Right cardiac atrium (tissue), 5 donors: ENCODE measurements around the gene B4GALNT1. TPM values are rescaled to one million over a fixed set of nuclear protein-coding genes. Genes with fewer than 3 reads are reported as not detected.
"Not testable (repeated sequence)": the region's sequence is repeated elsewhere in the genome, so short reads cannot be mapped to it uniquely, and the experiment has no call there.

Source experiments
- ATAC-seq, 2 donors: fragments of 200-7000 bp; cut with Tn5 transposase; one replicate each; pipeline versions ENCODE4 v1.8.0 to v1.9.1; 2020; ENCODE audit warnings: moderate library complexity in 2 of 2, mild to moderate bottlenecking in 1 of 2
- DNase-seq, 3 donors: peaks; one replicate each; pipeline ENCODE4 v3.0.0-alpha.2; 2020
- H3K27ac ChIP-seq: one replicate; pipeline ENCODE4 v1.5.1; 2013; ENCODE audit warnings: mild to moderate bottlenecking, low read length, control low read depth, moderate library complexity
- H3K27me3 ChIP-seq: one replicate; pipeline ENCODE4 v1.6.1; 2013; ENCODE audit not compliant: control insufficient read depth, insufficient read depth
- H3K4me1 ChIP-seq: one replicate; pipeline ENCODE4 v1.6.1; 2013; ENCODE audit warnings: low read length; ENCODE audit not compliant: control insufficient read depth, insufficient read depth
- H3K4me3 ChIP-seq: one replicate; pipeline ENCODE4 v1.5.1; 2013; ENCODE audit warnings: low read length, control low read depth
- H3K9me3 ChIP-seq: one replicate; pipeline ENCODE4 v1.6.1; 2013; ENCODE audit warnings: low read length; ENCODE audit not compliant: control insufficient read depth
- WGBS: extraction: QIAGEN DNeasy Blood & Tissue Kit; methylation state at CpG from one replicate; pipeline ENCODE4 v1.1.7; 2013; 5-methylcytosine and 5-hydroxymethylcytosine counted together
- intact Hi-C, 4 donors: fragments of 100-400 bp; cut with DNase I; formaldehyde crosslinking; loops; one replicate each; pipeline versions ENCODE4 v1.11.0 to v1.14.0; 2022 to 2023
- polyA plus RNA-seq: library from polyadenylated mRNA; stranded (reverse); fragments of 200-250 nt; gene quantifications from one replicate; pipeline ENCODE4 v1.2.3, GENCODE V29; 2013
- total RNA-seq, 4 donors: library from RNA; stranded (reverse); fragmentation: NEBNext Ultra II Directional; extraction: Animal tissue kit (Norgen Biotek cat#: 25700); gene quantifications; one replicate each; pipeline ENCODE4 v1.2.1, GENCODE V29; 2021
- donor health status: healthy with polysubstance abuse.
- donor health status: DM: no; HTN: yes; CAD: no.
- donor health status: DM: no; HTN: no; CAD: no.
- donor health status: DM: no; HTN: yes; CAD: no; lungs with severe emphysema.
- donor health status: DM: yes; HTN: yes; CAD: no.

The B4GALNT1 gene
- total and polyA plus RNA-seq, 5 donors = 1.2 to 3.3 (median 2.3) TPM

DNA sequence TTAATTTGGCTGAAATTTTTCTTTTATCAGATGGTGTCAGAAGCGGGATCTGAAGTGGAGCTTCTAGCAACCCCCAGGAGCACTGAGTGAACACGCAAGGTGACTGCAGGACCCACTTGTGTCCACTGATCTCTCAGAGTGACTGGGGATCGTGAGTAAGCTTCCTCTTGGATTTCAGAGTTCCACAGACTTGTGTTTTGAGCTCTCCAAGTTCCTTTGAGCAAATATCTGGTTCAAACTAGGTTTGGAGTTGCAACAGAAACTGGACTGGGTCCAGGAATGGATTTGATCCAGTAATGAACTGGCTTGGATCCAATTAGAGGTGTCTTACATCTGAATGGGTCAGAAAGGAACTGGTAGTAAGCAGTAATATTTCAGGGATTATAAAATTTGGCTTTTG lies 24.7 kb upstream of the B4GALNT1 start:
- H3K4me1 ChIP-seq = no peaks in the 10 kb centered on the region
- H3K9me3 ChIP-seq = no peaks in the 10 kb centered on the region
- DNase-seq = no peak
- H3K27ac ChIP-seq = no peak overlapping the region
- intact Hi-C loops = no loop called here
- no peak overlapping the region for H3K4me3 ChIP-seq
- no peaks in the 10 kb centered on the region for H3K27me3 ChIP-seq
- ATAC-seq = peak; percentile 29 to 31
- 50% methylated on average over 3 of the region's 3 CpGs for WGBS

DNA sequence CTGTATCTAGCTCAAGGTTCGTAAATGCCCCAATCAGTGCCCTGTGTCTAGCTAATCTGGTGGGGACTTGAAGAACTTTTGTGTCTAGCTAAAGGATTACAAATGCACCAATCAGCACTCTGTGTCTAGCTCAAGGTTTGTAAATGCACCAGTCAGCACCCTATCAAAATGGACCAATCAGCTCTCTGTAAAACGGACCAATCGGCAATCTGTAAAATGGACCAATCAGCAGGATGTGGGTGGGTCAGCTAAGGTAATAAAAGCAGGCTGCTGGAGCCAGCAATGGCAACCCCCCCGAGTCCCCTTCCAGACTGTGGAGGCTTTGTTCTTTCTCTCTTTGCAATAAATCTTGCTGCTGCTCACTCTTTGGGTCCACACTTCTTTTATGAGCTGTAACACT lies 23.4 kb upstream of the B4GALNT1 start:
- WGBS = 80% methylated on average over 4 of the region's 4 CpGs
- H3K4me1 ChIP-seq, intact Hi-C loops: not testable (repeated sequence)

DNA sequence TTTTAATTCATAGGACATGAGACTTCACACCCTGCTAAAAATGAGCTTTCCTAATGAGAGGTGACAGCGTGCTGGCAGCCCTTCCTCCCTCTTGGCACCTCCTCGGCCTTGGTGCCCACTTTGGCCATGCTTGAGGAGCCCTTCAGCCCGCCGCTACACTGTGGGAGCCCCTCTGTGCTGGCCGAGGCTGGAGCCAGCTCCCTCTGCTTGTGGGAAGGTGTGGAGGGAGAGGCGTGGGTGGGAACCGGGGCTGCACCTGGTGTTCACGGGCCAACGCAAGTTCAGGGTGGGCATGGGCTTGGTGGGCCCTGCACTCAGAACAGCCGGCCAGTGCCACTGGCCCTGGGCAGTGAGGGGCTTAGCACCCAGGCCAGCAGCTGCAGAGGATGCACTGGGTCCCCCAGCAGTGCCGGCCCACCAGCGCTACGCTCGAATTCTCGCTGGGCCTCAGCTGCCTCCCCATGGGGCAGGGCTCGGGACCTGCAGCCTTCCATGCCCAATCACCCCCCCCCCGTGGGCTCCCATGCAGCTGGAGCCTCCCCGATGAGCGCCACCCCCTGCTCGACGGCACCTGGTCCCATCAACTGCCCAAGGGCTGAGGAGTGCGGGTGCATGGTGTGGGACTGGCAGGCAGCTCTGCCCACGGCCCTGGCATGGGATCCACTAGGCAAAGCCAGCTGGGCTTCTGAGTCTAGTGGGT lies 22.7 kb upstream of the B4GALNT1 start:
- no peak overlapping the region for H3K27ac ChIP-seq
- no peaks in the 10 kb centered on the region for H3K9me3 ChIP-seq
- intact Hi-C loops = no loop called here
- H3K4me3 ChIP-seq = no peak overlapping the region
- ATAC-seq = no peak
- DNase-seq = no peak
- no peaks in the 10 kb centered on the region for H3K4me1 ChIP-seq
- H3K27me3 ChIP-seq = no peaks in the 10 kb centered on the region
- 77% methylated on average over 23 of the region's 23 CpGs for WGBS

More for the DNA sequence above, 23.4 kb upstream of the B4GALNT1 start:
- ATAC-seq, H3K9me3 ChIP-seq, H3K4me3 ChIP-seq, H3K27ac ChIP-seq, DNase-seq, H3K27me3 ChIP-seq: not testable (repeated sequence)

DNA sequence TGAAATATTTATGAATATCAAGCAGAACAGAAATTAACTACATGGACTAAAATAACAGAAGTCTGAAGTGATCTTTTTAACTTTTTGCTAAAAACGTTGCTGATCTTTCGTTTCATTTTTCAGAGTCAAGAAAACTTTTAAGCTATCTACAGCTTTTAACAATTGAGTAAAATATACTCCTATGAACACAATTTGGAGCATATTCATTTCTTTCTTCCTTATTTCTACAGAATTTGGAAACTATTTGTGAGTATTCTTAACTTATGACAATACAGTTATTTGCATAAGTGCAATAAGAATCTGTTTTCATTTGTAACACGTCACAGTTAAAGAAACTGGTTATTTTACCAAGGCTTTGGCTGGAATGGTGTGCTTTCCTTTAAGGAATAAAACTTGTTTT lies 21.0 kb upstream of the B4GALNT1 start:
- Histone ChIP-seq H3K27ac (no peak overlapping the region), H3K27me3 (no peaks in the 10 kb centered on the region), H3K4me1 (no peaks in the 10 kb centered on the region), H3K9me3 (no peaks in the 10 kb centered on the region), H3K4me3 (no peak overlapping the region)
- intact Hi-C loops = no loop called here
- ATAC-seq (no peak), DNase-seq (no peak)
- 55% methylated on average over 3 of the region's 3 CpGs for WGBS

DNA sequence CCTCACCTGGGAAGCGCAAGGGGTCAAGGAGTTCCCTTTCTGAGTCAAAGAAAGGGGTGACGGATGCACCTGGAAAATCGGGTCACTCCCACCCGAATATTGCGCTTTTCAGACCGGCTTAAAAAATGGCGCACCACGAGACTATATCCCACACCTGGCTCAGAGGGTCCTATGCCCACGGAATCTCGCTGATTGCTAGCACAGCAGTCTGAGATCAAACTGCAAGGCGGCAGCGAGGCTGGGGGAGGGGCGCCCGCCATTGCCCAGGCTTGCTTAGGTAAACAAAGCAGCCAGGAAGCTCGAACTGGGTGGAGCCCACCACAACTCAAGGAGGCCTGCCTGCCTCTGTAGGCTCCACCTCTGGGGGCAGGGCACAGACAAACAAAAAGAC lies 13.7 kb upstream of the B4GALNT1 start:
- H3K4me3 ChIP-seq, H3K27ac ChIP-seq, H3K9me3 ChIP-seq, ATAC-seq, H3K27me3 ChIP-seq, H3K4me1 ChIP-seq, intact Hi-C loops, DNase-seq: not testable (repeated sequence)
- 91% methylated on average over 10 of the region's 15 CpGs for WGBS

DNA sequence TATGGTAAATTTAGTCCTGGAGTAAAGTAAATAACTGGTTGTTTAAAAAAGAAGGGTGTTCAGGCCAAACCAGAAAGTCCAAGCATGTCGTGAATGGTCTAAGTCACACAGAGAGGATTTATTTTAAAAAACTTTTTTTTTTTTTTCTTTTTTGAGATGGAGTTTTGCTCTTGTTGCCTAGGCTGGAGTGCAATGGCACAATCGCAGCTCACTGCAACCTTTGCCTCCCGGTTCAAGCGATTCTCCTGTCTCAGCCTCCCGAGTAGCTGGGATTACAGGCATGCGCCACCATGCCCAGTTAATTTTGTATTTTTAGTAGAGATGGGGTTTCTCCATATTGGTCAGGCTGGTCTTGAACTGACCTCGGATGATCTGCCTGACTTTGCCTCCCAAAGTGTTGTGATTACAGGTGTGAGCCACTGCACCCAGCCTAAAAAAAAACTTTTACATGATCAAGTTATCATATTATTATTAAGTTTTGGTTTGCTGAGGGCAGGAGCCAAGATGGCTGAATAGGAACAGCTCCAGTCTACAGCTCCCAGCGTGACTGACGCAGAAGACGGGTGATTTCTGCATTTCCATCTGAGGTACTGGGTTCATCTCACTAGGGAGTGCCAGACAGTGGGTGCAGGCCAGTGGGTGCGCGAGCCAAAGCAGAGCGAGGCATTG lies 13.1 kb upstream of the B4GALNT1 start:
- H3K4me3 ChIP-seq, H3K4me1 ChIP-seq, H3K27ac ChIP-seq, H3K9me3 ChIP-seq, ATAC-seq, DNase-seq, intact Hi-C loops, H3K27me3 ChIP-seq: not testable (repeated sequence)
- 66% methylated on average over 11 of the region's 13 CpGs for WGBS

DNA sequence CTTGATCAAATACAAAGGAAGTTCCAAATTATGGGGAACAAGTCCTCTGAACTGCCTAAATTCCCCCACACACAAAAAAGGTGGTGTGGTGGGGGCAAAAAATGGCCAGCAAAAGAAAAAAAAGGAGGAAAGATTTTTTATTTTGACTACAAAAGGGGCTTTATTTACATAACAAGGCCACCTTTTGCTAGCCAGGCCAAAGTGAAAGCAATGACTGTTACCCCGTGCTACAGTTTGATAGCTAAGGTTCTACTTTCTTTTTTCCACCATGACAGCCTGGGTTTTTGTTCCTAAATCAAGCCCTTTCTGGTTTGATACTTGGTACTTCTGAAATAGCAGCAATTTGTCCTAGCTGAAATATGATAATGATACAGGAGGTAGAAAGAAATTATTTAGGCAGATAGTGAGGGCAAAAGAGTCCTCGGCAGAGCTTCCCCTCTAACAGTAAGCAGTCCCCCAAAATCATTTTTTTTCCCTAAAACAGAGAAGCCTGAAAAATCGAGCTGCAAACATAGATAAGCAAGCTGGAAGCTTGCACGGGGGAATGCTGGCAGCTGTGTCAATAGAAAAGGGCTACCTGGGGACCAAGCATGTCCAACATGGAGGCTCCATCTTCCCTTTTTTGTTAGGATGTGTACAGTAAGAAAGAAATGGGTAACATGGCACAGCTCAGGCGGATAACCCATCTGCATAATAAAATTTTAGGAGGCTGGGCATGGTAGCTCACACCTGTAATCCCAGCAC lies 8.9 kb upstream of the B4GALNT1 start:
- H3K4me3 ChIP-seq = no peak overlapping the region
- ATAC-seq (no peak), DNase-seq (no peak)
- no peaks in the 10 kb centered on the region for H3K4me1 ChIP-seq
- H3K27ac ChIP-seq = no peak overlapping the region
- H3K27me3 ChIP-seq = no peaks in the 10 kb centered on the region
- H3K9me3 ChIP-seq = no peaks in the 10 kb centered on the region
- WGBS = 44% methylated on average over 5 of the region's 5 CpGs
- intact Hi-C loops = no loop called here

DNA sequence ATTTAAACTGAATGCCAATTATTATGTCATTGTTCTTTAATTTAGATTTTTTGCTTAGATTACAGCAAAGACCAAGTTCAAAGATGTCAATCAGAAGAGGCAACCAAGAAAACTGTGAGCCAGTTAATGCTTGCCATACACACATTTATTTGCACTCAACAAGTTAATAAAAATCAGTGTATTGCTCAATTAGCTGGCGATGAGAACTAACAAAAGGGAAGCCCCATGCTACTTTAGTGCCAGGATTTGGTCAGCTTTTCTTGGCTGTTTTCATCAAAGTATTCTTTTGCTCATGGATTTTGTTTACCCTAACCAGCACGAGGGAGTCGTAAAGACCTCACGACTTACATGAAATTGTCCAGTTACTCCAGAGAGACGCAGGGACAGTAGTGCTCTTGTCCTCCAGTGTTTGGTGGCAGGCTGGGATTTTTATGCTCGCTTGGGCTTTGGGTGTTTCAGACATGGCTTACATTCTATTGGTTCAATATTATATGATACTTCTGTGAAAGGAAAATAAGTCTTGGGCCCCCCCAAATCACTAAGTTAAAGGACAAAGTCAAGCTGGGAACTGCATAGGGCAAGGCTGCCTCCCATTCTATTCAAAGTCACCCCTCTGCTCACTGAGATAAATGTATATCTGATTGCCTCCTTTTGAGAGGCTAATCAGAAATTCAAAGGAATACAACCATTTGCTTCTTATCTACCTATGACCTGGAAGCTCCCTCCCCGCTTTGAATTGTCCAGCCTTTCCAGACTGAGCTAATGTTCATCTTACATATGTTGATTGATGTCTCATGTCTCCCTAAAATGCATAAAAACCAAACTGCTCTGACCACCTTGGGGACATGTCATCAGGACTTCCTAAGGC lies 7.4 kb upstream of the B4GALNT1 start:
- no peak overlapping the region for H3K27ac ChIP-seq
- intact Hi-C loops = no loop called here
- no peak for DNase-seq
- no peaks in the 10 kb centered on the region for H3K4me1 ChIP-seq
- H3K9me3 ChIP-seq = no peaks in the 10 kb centered on the region
- no peak for ATAC-seq
- H3K27me3 ChIP-seq = no peaks in the 10 kb centered on the region
- H3K4me3 ChIP-seq = no peak overlapping the region
- 60% methylated on average over 7 of the region's 7 CpGs for WGBS

DNA sequence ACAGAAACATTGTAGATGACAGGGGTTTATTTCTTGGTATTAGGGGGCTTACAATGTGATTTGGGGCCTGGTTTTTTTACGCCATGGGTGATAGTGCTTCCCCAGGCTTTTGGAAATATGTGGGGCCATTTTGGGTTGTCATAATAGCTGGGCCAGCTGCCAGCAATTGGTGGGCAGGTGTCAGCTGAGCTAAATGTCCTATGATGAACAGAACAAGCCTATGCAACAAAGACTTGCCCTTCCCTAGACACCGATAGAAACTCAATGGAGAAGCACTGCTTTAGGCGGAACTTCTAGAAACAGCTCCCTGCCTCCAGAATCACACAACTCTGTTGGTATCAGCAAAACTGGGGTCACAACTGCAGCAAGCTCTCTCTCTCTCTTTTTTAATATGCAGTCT lies 5.1 kb upstream of the B4GALNT1 start:
- 93% methylated on average over 3 of the region's 3 CpGs for WGBS
- Histone ChIP-seq H3K27ac (no peak overlapping the region), H3K4me3 (no peak overlapping the region), H3K4me1 (no peaks in the 10 kb centered on the region), H3K9me3 (no peaks in the 10 kb centered on the region), H3K27me3 (no peaks in the 10 kb centered on the region)
- no peak for ATAC-seq
- intact Hi-C loops = no loop called here
- no peak for DNase-seq

DNA sequence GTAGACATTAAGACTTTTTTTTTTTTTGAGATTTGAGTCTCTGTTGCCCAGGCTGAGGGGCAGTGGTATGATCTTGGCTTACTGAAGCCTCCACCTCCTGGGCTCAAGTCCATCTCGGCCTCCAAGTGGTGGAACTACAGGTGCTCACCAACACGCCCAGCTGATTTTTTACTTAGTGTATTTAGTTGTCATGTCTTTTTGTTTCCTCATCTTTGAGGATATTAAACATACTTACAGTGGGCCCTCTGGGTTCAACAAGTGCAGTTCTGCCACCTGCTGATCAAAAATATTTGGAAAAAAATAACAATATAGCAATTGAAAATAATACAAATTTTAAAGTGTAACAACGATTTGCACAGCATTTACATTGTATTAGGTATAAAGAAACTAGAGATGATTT lies 4.4 kb upstream of the B4GALNT1 start:
- no peak for ATAC-seq
- H3K9me3 ChIP-seq = no peaks in the 10 kb centered on the region
- intact Hi-C loops = no loop called here
- H3K27ac ChIP-seq = no peak overlapping the region
- no peaks in the 10 kb centered on the region for H3K27me3 ChIP-seq
- H3K4me3 ChIP-seq = no peak overlapping the region
- no peak for DNase-seq
- WGBS = 70% methylated on average over 3 of the region's 3 CpGs
- H3K4me1 ChIP-seq = no peaks in the 10 kb centered on the region
